Stromal cell of bone marrow (primary cell): ENCODE measurements around the gene FMN2.

Source experiments
- DNase-seq: peaks from one replicate; pipeline ENCODE4 v3.0.0-alpha.2; 2012; ENCODE audit warnings: low read depth

FMN2 gene

GRCh38 chr1:240098534-240098933 is 6.9 kb downstream of the FMN2 start:
- no peak for DNase-seq

GRCh38 chr1:240099329-240099728 is 7.6 kb downstream of the FMN2 start:
- DNase-seq, result no peak

GRCh38 chr1:240099748-240100147 is 8.1 kb downstream of the FMN2 start:
- DNase-seq, result no peak

- DNase-seq, result no peak
Observed at GRCh38 chr1:240100371-240100934, 8.8 kb downstream of the FMN2 start.

- DNase-seq, result no peak
Observed at GRCh38 chr1:240101306-240101705, 9.6 kb downstream of the FMN2 start.

- no peak for DNase-seq
Observed at GRCh38 chr1:240101737-240102136, 10.1 kb downstream of the FMN2 start.

GRCh38 chr1:240104672-240105071 is 13.0 kb downstream of the FMN2 start:
- no peak for DNase-seq

- DNase-seq, result peak; percentile 48
Observed at GRCh38 chr1:240107058-240107684, 15.5 kb downstream of the FMN2 start.

- no peak for DNase-seq
Observed at GRCh38 chr1:240109130-240109529, 17.4 kb downstream of the FMN2 start.

- DNase-seq, result no peak
Observed at GRCh38 chr1:240109920-240110636, 18.4 kb downstream of the FMN2 start.

- DNase-seq, result no peak
Observed at GRCh38 chr1:240111558-240111957, 19.9 kb downstream of the FMN2 start.

- no peak for DNase-seq
Observed at GRCh38 chr1:240114222-240114621, 22.5 kb downstream of the FMN2 start.

- DNase-seq, result no peak
Observed at GRCh38 chr1:240115831-240116230, 24.1 kb downstream of the FMN2 start.

- DNase-seq, result no peak
Observed at GRCh38 chr1:240116831-240117769, 25.4 kb downstream of the FMN2 start.

- no peak for DNase-seq
Observed at GRCh38 chr1:240117930-240118329, 26.2 kb downstream of the FMN2 start.

GRCh38 chr1:240122639-240123613 is 31.2 kb downstream of the FMN2 start:
- peak; percentile 46 for DNase-seq

- DNase-seq, result no peak
Observed at GRCh38 chr1:240126821-240127220, 35.1 kb downstream of the FMN2 start.

GRCh38 chr1:240128366-240128765 is 36.7 kb downstream of the FMN2 start:
- no peak for DNase-seq

- DNase-seq, result no peak
Observed at GRCh38 chr1:240134113-240134512, 42.4 kb downstream of the FMN2 start.

- no peak for DNase-seq
Observed at GRCh38 chr1:240134596-240134995, 42.9 kb downstream of the FMN2 start.

GRCh38 chr1:240136402-240136801 is 44.7 kb downstream of the FMN2 start:
- peak; percentile 19 for DNase-seq
